Suprapubic skin (tissue), 4 donors: ENCODE data around the gene RNF150. TPM values are rescaled to one million over a fixed set of nuclear protein-coding genes. Genes with fewer than 3 reads are reported as not detected.

Experiments used
- DNase-seq, 2 donors: peaks; one replicate each; pipeline ENCODE4 v3.0.0-alpha.2; 2019; ENCODE audit warnings: low spot score in 2 of 2
- H3K27ac ChIP-seq: fragments of 200-600 bp; sonication (generic); one replicate; pipeline ENCODE4 v1.5.1; 2019
- H3K27me3 ChIP-seq: fragments of 200-600 bp; sonication (generic); one replicate; pipeline ENCODE4 v1.5.1; 2019
- H3K36me3 ChIP-seq: fragments of 200-600 bp; sonication (generic); one replicate; pipeline ENCODE4 v1.5.1; 2019
- H3K4me1 ChIP-seq: fragments of 200-600 bp; sonication (generic); one replicate; pipeline ENCODE4 v1.5.1; 2019
- H3K4me3 ChIP-seq: fragments of 200-600 bp; sonication (generic); one replicate; pipeline ENCODE4 v1.5.1; 2019; ENCODE audit warnings: mild to moderate bottlenecking
- H3K9me3 ChIP-seq: fragments of 200-600 bp; sonication (generic); one replicate; pipeline ENCODE4 v1.5.1; 2019
- EP300 ChIP-seq: sonication (generic); formaldehyde crosslinking; IDR thresholded peaks from one replicate; pipeline ENCODE4 v1.6.1; 2017; ENCODE audit warnings: antibody characterized with exemption
- POLR2A ChIP-seq, 2 donors: fragments of 450-650 bp; IDR thresholded peaks; one replicate each; pipeline ENCODE4 v1.6.1; 2017; ENCODE audit warnings: antibody characterized with exemption in 2 of 2, mild to moderate bottlenecking in 2 of 2, moderate library complexity in 2 of 2
- POLR2AphosphoS5 ChIP-seq, 3 donors: sonication (generic); formaldehyde crosslinking; IDR thresholded peaks; one replicate each; pipeline ENCODE4 v1.6.1; 2017; ENCODE audit warnings: antibody characterized with exemption in 3 of 3
- WGBS: methylation state at CpG from one replicate; pipeline ENCODE4 v1.1.5; 2018; 5-methylcytosine and 5-hydroxymethylcytosine counted together
- total RNA-seq, 4 donors: library from RNA; depleted of rRNA; stranded (reverse); fragments of >200 nt; gene quantifications; one replicate each; pipeline ENCODE4 v1.1.0, GENCODE V29; 2016
- TF ChIP-seq, protein P1 (sequence below), 2 donors: fragments of 200-600 bp in 1 of 2; fragments of 450-650 bp in 1 of 2; sonication (generic) in 1 of 2; IDR thresholded peaks; one replicate each; pipeline ENCODE4 v1.5.1; 2016 to 2019; ENCODE audit warnings: antibody characterized with exemption in 2 of 2, mild to moderate bottlenecking in 1 of 2, moderate library complexity in 1 of 2

RNF150 gene
- total RNA-seq, 4 donors from 2014 or later, result 0.83 to 4.0 (median 2.6) TPM

DNA sequence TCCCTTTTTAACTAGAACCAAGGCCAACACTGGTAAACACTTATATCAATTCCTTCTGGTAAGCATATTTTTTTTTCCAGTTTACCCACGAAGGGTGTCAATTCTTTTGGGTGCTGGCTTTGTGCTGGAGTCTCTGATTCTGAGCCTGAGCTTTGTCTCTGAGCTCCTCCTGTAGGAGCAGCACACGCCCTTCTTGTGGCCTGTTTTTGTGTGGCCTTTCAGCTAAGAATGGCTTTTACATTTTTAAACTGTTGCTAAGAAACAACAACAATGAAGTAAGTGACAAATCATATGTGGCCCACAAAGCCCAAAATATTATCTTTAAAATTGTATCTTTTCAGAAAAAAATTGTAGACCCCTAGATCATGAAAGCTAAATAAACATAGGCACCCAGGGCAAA is 279.1 kb downstream of the RNF150 start:
- Histone ChIP-seq H3K9me3 (no peaks in the 10 kb centered on the region), H3K4me1 (peaks cover 16% of the 10 kb centered on the region), H3K4me3 (no peak overlapping the region), H3K27me3 (no peaks in the 10 kb centered on the region), H3K27ac (no peak overlapping the region), H3K36me3 (no peaks in the 10 kb centered on the region)
- TF ChIP-seq POLR2AphosphoS5 (IDR thresholded peaks at IDR 0.05) (no peak), POLR2A (IDR thresholded peaks at IDR 0.05) (no peak), EP300 (no peak)
- TF ChIP-seq, protein P1, sequence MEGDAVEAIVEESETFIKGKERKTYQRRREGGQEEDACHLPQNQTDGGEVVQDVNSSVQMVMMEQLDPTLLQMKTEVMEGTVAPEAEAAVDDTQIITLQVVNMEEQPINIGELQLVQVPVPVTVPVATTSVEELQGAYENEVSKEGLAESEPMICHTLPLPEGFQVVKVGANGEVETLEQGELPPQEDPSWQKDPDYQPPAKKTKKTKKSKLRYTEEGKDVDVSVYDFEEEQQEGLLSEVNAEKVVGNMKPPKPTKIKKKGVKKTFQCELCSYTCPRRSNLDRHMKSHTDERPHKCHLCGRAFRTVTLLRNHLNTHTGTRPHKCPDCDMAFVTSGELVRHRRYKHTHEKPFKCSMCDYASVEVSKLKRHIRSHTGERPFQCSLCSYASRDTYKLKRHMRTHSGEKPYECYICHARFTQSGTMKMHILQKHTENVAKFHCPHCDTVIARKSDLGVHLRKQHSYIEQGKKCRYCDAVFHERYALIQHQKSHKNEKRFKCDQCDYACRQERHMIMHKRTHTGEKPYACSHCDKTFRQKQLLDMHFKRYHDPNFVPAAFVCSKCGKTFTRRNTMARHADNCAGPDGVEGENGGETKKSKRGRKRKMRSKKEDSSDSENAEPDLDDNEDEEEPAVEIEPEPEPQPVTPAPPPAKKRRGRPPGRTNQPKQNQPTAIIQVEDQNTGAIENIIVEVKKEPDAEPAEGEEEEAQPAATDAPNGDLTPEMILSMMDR (IDR thresholded peaks at IDR 0.05), result no peak
- WGBS, result 70% methylated on average over 2 of the region's 2 CpGs
- DNase-seq, result no peak

DNA sequence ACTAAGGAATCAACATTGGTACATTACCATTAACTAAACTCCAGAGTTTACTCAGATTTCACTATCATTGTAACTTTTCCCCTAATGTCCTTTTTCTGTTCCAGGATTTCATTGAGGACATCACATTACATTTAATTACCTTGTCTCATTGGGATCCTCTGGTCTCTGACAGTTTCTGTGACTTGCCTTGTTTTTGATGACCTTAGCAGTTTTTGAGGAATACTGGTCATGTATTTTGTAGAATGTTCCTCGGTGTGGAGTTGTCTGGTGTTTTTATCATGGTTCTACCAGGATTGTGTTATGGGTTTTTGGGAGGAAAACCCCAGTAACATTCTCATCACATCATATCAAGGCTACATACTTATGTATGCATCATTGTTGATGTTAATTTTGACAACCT is 281.5 kb downstream of the RNF150 start:
- Histone ChIP-seq H3K27ac (no peak overlapping the region), H3K9me3 (no peaks in the 10 kb centered on the region), H3K4me3 (no peak overlapping the region), H3K4me1 (peaks cover 11% of the 10 kb centered on the region), H3K36me3 (no peaks in the 10 kb centered on the region), H3K27me3 (no peaks in the 10 kb centered on the region)
- DNase-seq, result no peak
- TF ChIP-seq POLR2A (IDR thresholded peaks at IDR 0.05) (no peak), EP300 (no peak), POLR2AphosphoS5 (IDR thresholded peaks at IDR 0.05) (no peak)
- TF ChIP-seq, protein P1 (IDR thresholded peaks at IDR 0.05), result no peak
- 64% methylated on average over 1 of the region's 1 CpG for WGBS

DNA sequence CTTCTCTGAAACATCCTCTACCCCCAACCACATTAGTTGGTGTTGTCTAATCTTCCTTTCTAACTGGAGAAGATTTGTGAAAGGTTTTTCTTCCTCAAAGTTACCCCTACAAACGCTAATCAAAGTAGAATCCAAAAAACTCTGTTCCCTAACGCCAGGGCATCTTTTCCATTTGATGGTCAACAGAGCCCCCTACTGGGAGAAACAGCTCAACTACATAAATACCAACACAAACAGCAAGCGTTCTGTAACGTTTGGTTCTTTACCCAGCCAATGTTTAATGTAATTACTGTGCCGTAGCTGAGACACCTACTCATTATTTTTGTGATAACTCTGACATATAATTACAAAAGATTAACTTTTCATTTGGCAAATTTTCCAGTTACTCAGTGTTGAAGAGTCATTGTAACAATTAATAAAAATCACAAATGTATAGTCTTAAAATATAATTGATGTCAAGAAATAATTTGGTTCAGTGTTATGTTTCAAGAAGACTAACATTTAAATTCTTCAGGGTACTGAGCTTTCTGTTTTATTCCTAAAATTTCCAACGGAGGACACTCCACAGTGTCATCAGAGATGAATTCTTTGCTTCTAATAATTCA is 282.1 kb downstream of the RNF150 start:
- H3K27ac ChIP-seq, result no peak overlapping the region
- H3K9me3 ChIP-seq, result no peaks in the 10 kb centered on the region
- H3K4me1 ChIP-seq, result peaks cover 4% of the 10 kb centered on the region
- DNase-seq, result no peak
- no peak overlapping the region for H3K4me3 ChIP-seq
- TF ChIP-seq POLR2AphosphoS5 (IDR thresholded peaks at IDR 0.05) (no peak), EP300 (no peak), POLR2A (IDR thresholded peaks at IDR 0.05) (no peak)
- TF ChIP-seq, protein P1 (IDR thresholded peaks at IDR 0.05), result peak; percentile 49 to 52
- WGBS, result 2% methylated on average over 6 of the region's 6 CpGs
- H3K27me3 ChIP-seq, result no peaks in the 10 kb centered on the region
- no peaks in the 10 kb centered on the region for H3K36me3 ChIP-seq

DNA sequence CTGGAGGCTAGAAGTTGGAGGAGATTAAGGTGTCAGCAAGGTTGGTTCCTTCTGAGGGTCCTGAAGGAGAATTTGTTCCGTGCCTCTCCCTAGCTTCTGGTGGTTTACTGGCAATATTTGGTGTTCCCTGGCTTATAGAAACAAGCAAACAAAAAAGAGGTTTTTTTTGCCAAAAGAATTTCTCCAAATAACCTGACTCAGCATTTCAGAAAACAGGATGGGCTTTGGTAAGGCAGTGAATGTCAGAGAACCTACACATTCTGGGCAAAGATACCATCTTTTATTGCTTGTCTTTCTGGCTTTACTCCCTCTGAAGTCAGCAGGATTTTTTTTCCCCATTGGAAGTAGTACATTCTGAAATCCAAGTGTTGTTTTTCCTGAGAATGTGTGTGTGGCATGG is 283.7 kb downstream of the RNF150 start:
- no peaks in the 10 kb centered on the region for H3K36me3 ChIP-seq
- no peaks in the 10 kb centered on the region for H3K9me3 ChIP-seq
- H3K27ac ChIP-seq, result no peak overlapping the region
- H3K27me3 ChIP-seq, result no peaks in the 10 kb centered on the region
- no peaks in the 10 kb centered on the region for H3K4me1 ChIP-seq
- 84% methylated on average over 1 of the region's 1 CpG for WGBS
- TF ChIP-seq EP300 (no peak), POLR2AphosphoS5 (IDR thresholded peaks at IDR 0.05) (no peak), POLR2A (IDR thresholded peaks at IDR 0.05) (no peak)
- TF ChIP-seq, protein P1 (IDR thresholded peaks at IDR 0.05), result no peak
- H3K4me3 ChIP-seq, result no peak overlapping the region
- DNase-seq, result no peak

DNA sequence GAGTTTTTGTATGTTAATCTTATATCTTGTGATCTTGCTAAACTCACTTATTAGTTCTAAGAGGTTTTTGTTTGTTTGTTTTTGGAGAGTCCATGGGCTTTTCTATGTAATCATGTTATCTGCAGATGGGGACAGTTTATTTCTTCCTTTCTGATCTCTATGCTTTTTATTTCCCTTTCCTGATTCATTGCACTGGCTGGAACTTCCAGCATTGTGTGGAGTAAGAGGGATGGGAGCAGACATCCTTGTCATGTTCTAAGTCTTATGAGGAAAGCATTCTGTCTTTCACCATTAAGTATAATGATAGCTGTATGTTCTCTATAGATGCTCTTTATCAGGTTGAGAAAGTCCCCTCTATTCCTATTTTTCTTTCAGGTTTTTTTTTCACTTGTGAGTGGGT is 286.5 kb downstream of the RNF150 start:
- no peak for TF ChIP-seq POLR2AphosphoS5 (IDR thresholded peaks at IDR 0.05)
- TF ChIP-seq, protein P1 (IDR thresholded peaks at IDR 0.05), result no peak
- no peak for TF ChIP-seq POLR2A (IDR thresholded peaks at IDR 0.05)
- TF ChIP-seq EP300, result no peak

More for the DNA sequence above, 286.5 kb downstream of the RNF150 start:
- Histone ChIP-seq H3K9me3 (no peaks in the 10 kb centered on the region), H3K27ac (no peak overlapping the region), H3K4me1 (no peaks in the 10 kb centered on the region), H3K36me3 (no peaks in the 10 kb centered on the region), H3K27me3 (no peaks in the 10 kb centered on the region), H3K4me3 (no peak overlapping the region)
- DNase-seq, result no peak
